ENCODE results near the gene DNM3. TPM values are rescaled to one million over a fixed set of nuclear protein-coding genes. Genes with fewer than 3 reads are reported as not detected.

Gene DNM3
- total RNA-seq, 1 experiment from 2014 or later = 2.7 TPM

DNA sequence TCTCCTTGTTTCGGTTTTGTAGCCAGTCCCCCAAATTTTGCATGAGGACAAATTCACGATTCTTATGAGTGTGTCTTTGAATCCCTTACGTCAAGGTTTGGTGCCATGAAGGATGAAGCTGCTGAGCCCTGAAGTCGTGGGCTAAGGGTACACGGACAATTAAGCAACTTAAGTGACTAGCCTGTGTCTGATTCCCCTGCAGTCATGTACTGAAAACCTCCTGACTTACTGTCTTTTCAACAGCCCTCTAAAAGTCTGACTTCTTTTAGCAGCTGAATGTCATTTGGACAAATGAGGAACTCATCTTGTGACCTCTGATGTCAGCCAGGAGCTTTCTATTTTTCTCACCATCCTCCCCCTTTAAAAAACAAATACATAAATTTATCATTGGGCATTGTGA, 552.1 kb downstream of the DNM3 start:
- no peak overlapping the region for H3T11ph ChIP-seq (ENCODE audit: low read length)
- no peak overlapping the region; the same call in 1 of the 2 replicates for H3K14ac ChIP-seq (ENCODE audit: insufficient read depth, low read length)
- H3K79me2 ChIP-seq (ENCODE audit: insufficient read depth, low read length) = no peaks in the 10 kb centered on the region
- H3K23me2 ChIP-seq (ENCODE audit: insufficient read length, low read depth, low read length, poor library complexity, severe bottlenecking) = no peaks in the 10 kb centered on the region
- H2BK120ac ChIP-seq (ENCODE audit: low read depth, low read length, poor library complexity, severe bottlenecking) = no peak overlapping the region
- H2AFZ ChIP-seq (ENCODE audit: low read length) = no peak overlapping the region
- no peak overlapping the region for H3K4ac ChIP-seq (ENCODE audit: low read depth, low read length)
- no peak overlapping the region for H3K27ac ChIP-seq (ENCODE audit: insufficient read length, low read depth, low read length)
- no CpG with 5 or more reads among the region's 5 CpGs for WGBS (ENCODE audit: extremely low coverage, insufficient read length, low lambda C conversion rate)
- Mint-ChIP-seq H3K36me3 (ENCODE audit: insufficient read depth in 1 of 3, low read depth in 3 of 3) (no peaks in the 10 kb centered on the region), H3K9me3 (no peaks in the 10 kb centered on the region), H3K4me3 (no peak overlapping the region), H3K27me3 (ENCODE audit: low read depth) (no peaks in the 10 kb centered on the region), H3K4me1 (peaks cover 35 to 41% of the 10 kb centered on the region in 2 experiments), H3K27ac (no peak overlapping the region)
- no peak overlapping the region for H3K23ac ChIP-seq (ENCODE audit: insufficient read length, low read depth, low read length)
- TF ChIP-seq, protein P1, sequence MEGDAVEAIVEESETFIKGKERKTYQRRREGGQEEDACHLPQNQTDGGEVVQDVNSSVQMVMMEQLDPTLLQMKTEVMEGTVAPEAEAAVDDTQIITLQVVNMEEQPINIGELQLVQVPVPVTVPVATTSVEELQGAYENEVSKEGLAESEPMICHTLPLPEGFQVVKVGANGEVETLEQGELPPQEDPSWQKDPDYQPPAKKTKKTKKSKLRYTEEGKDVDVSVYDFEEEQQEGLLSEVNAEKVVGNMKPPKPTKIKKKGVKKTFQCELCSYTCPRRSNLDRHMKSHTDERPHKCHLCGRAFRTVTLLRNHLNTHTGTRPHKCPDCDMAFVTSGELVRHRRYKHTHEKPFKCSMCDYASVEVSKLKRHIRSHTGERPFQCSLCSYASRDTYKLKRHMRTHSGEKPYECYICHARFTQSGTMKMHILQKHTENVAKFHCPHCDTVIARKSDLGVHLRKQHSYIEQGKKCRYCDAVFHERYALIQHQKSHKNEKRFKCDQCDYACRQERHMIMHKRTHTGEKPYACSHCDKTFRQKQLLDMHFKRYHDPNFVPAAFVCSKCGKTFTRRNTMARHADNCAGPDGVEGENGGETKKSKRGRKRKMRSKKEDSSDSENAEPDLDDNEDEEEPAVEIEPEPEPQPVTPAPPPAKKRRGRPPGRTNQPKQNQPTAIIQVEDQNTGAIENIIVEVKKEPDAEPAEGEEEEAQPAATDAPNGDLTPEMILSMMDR (conservative IDR thresholded peaks at IDR 0.05) = no peak
- no peak for DNase-seq
- H3K79me1 ChIP-seq (ENCODE audit: insufficient read depth, low read depth, low read length, poor library complexity, severe bottlenecking) = no peaks in the 10 kb centered on the region
- no peaks in the 10 kb centered on the region for H3K9me3 ChIP-seq (ENCODE audit: control insufficient read depth, low read depth, low read length)
- H2BK20ac ChIP-seq (ENCODE audit: low read depth, low read length, poor library complexity, severe bottlenecking) = no peak overlapping the region
- no peaks in the 10 kb centered on the region for H3K27me3 ChIP-seq (ENCODE audit: insufficient read depth, low read length)
- no peak overlapping the region for H3K9ac ChIP-seq (ENCODE audit: extremely low read depth, insufficient read length, low read length)
- H4K20me1 ChIP-seq (ENCODE audit: control insufficient read depth, insufficient read depth, insufficient read length) = no peaks in the 10 kb centered on the region
- H2BK15ac ChIP-seq (ENCODE audit: low read depth, low read length) = no peak overlapping the region
- H3K4me2 ChIP-seq (ENCODE audit: insufficient read depth, insufficient read length, low read length) = no peak overlapping the region
- no peak overlapping the region for H2AK5ac ChIP-seq (ENCODE audit: insufficient read length, low read length)
- no peak overlapping the region for H2BK5ac ChIP-seq (ENCODE audit: insufficient read length, low read length)
- H2BK12ac ChIP-seq (ENCODE audit: insufficient read length, low read depth, low read length) = no peak overlapping the region
- H3K56ac ChIP-seq (ENCODE audit: insufficient read length, low read depth, low read length) = no peak overlapping the region
- H4K8ac ChIP-seq (replicated peaks; ENCODE audit: insufficient read length, low read depth, low read length) = no peak overlapping the region
- H3K4me1 ChIP-seq (ENCODE audit: insufficient read depth, low read length) = peaks cover 4% of the 10 kb centered on the region; the same call in 1 of the 2 replicates
- no peak overlapping the region for H4K5ac ChIP-seq (ENCODE audit: insufficient read length, low read depth, low read length)
- no peak overlapping the region for H4K91ac ChIP-seq (ENCODE audit: insufficient read length, low read depth, low read length)
- no peak overlapping the region for H3K18ac ChIP-seq (ENCODE audit: insufficient read length, low read depth, low read length)
